Measurements from ENCODE around the gene GRM7.

The GRM7 gene

GRCh38 chr3:7423995-7424394 is 563.1 kb downstream of the GRM7 start:
- H3K27ac ChIP-seq (ENCODE audit: low read depth, low read length, severe bottlenecking) = no peak overlapping the region
- no CpG with 5 or more reads among the region's 4 CpGs for WGBS, 2 experiments (ENCODE audit: insufficient coverage in 2 of 2)
- H3K4me3 ChIP-seq (ENCODE audit: extremely low read depth, insufficient read depth, low read length, poor library complexity, severe bottlenecking) = no peak overlapping the region
- H3K9me3 ChIP-seq (ENCODE audit: control insufficient read depth, low read length) = no peaks in the 10 kb centered on the region
- H3K36me3 ChIP-seq (ENCODE audit: control insufficient read depth, insufficient read depth, low read length) = no peaks in the 10 kb centered on the region
- no peaks in the 10 kb centered on the region for H3K4me1 ChIP-seq (ENCODE audit: control insufficient read depth, insufficient read depth, low read length, poor library complexity, severe bottlenecking)

GRCh38 chr3:7428206-7428718 is 567.3 kb downstream of the GRM7 start:
- Histone ChIP-seq H3K36me3 (ENCODE audit: control insufficient read depth, insufficient read depth, low read length) (no peaks in the 10 kb centered on the region), H3K9me3 (ENCODE audit: control insufficient read depth, low read length) (peaks cover 7% of the 10 kb centered on the region), H3K4me1 (ENCODE audit: control insufficient read depth, insufficient read depth, low read length, poor library complexity, severe bottlenecking) (no peaks in the 10 kb centered on the region), H3K4me3 (ENCODE audit: extremely low read depth, insufficient read depth, low read length, poor library complexity, severe bottlenecking) (no peak overlapping the region), H3K27ac (ENCODE audit: low read depth, low read length, severe bottlenecking) (no peak overlapping the region)
- 88% methylated on average over 1 of the region's 1 CpG; no CpG with 5 or more reads in 1 of the 2 experiments for WGBS, 2 experiments (ENCODE audit: insufficient coverage in 2 of 2)

GRCh38 chr3:7432610-7433009 is 571.7 kb downstream of the GRM7 start:
- Histone ChIP-seq H3K36me3 (ENCODE audit: control insufficient read depth, insufficient read depth, low read length) (no peaks in the 10 kb centered on the region), H3K9me3 (ENCODE audit: control insufficient read depth, low read length) (peaks cover 7% of the 10 kb centered on the region), H3K4me1 (ENCODE audit: control insufficient read depth, insufficient read depth, low read length, poor library complexity, severe bottlenecking) (no peaks in the 10 kb centered on the region), H3K27ac (ENCODE audit: low read depth, low read length, severe bottlenecking) (no peak overlapping the region), H3K4me3 (ENCODE audit: extremely low read depth, insufficient read depth, low read length, poor library complexity, severe bottlenecking) (no peak overlapping the region)
- WGBS, 2 experiments (ENCODE audit: insufficient coverage in 2 of 2) = 100% methylated on average over 1 of the region's 2 CpGs; no CpG with 5 or more reads in 1 of the 2 experiments

GRCh38 chr3:7433073-7433472 is 572.2 kb downstream of the GRM7 start:
- no peak overlapping the region for H3K4me3 ChIP-seq (ENCODE audit: extremely low read depth, insufficient read depth, low read length, poor library complexity, severe bottlenecking)
- H3K36me3 ChIP-seq (ENCODE audit: control insufficient read depth, insufficient read depth, low read length) = no peaks in the 10 kb centered on the region
- no peak overlapping the region for H3K27ac ChIP-seq (ENCODE audit: low read depth, low read length, severe bottlenecking)
- 92% methylated on average over 2 of the region's 2 CpGs; no CpG with 5 or more reads in 1 of the 2 experiments for WGBS, 2 experiments (ENCODE audit: insufficient coverage in 2 of 2)
- H3K4me1 ChIP-seq (ENCODE audit: control insufficient read depth, insufficient read depth, low read length, poor library complexity, severe bottlenecking) = no peaks in the 10 kb centered on the region
- H3K9me3 ChIP-seq (ENCODE audit: control insufficient read depth, low read length) = peaks cover 7% of the 10 kb centered on the region

GRCh38 chr3:7436542-7436941 is 575.6 kb downstream of the GRM7 start:
- WGBS, 2 experiments (ENCODE audit: insufficient coverage in 2 of 2) = 100% methylated on average over 1 of the region's 1 CpG; no CpG with 5 or more reads in 1 of the 2 experiments
- H3K36me3 ChIP-seq (ENCODE audit: control insufficient read depth, insufficient read depth, low read length) = no peaks in the 10 kb centered on the region
- no peak overlapping the region for H3K4me3 ChIP-seq (ENCODE audit: extremely low read depth, insufficient read depth, low read length, poor library complexity, severe bottlenecking)
- H3K4me1 ChIP-seq (ENCODE audit: control insufficient read depth, insufficient read depth, low read length, poor library complexity, severe bottlenecking) = no peaks in the 10 kb centered on the region
- peaks cover 7% of the 10 kb centered on the region for H3K9me3 ChIP-seq (ENCODE audit: control insufficient read depth, low read length)
- no peak overlapping the region for H3K27ac ChIP-seq (ENCODE audit: low read depth, low read length, severe bottlenecking)

GRCh38 chr3:7437231-7437630 is 576.3 kb downstream of the GRM7 start:
- Histone ChIP-seq H3K9me3 (ENCODE audit: control insufficient read depth, low read length) (peaks cover 7% of the 10 kb centered on the region), H3K27ac (ENCODE audit: low read depth, low read length, severe bottlenecking) (no peak overlapping the region), H3K4me3 (ENCODE audit: extremely low read depth, insufficient read depth, low read length, poor library complexity, severe bottlenecking) (no peak overlapping the region), H3K4me1 (ENCODE audit: control insufficient read depth, insufficient read depth, low read length, poor library complexity, severe bottlenecking) (no peaks in the 10 kb centered on the region), H3K36me3 (ENCODE audit: control insufficient read depth, insufficient read depth, low read length) (no peaks in the 10 kb centered on the region)
- no CpG with 5 or more reads among the region's 1 CpG for WGBS, 2 experiments (ENCODE audit: insufficient coverage in 2 of 2)

GRCh38 chr3:7439101-7439680 is 578.3 kb downstream of the GRM7 start:
- Histone ChIP-seq H3K4me3 (ENCODE audit: extremely low read depth, insufficient read depth, low read length, poor library complexity, severe bottlenecking) (no peak overlapping the region), H3K27ac (ENCODE audit: low read depth, low read length, severe bottlenecking) (no peak overlapping the region), H3K36me3 (ENCODE audit: control insufficient read depth, insufficient read depth, low read length) (no peaks in the 10 kb centered on the region), H3K4me1 (ENCODE audit: control insufficient read depth, insufficient read depth, low read length, poor library complexity, severe bottlenecking) (no peaks in the 10 kb centered on the region), H3K9me3 (ENCODE audit: control insufficient read depth, low read length) (no peaks in the 10 kb centered on the region)
- WGBS, 2 experiments (ENCODE audit: insufficient coverage in 2 of 2) = 90 to 91% methylated on average over 3 of the region's 4 CpGs

GRCh38 chr3:7444886-7445285 is 584.0 kb downstream of the GRM7 start:
- Histone ChIP-seq H3K27ac (ENCODE audit: low read depth, low read length, severe bottlenecking) (no peak overlapping the region), H3K9me3 (ENCODE audit: control insufficient read depth, low read length) (no peaks in the 10 kb centered on the region), H3K4me3 (ENCODE audit: extremely low read depth, insufficient read depth, low read length, poor library complexity, severe bottlenecking) (no peak overlapping the region), H3K4me1 (ENCODE audit: control insufficient read depth, insufficient read depth, low read length, poor library complexity, severe bottlenecking) (no peaks in the 10 kb centered on the region), H3K36me3 (ENCODE audit: control insufficient read depth, insufficient read depth, low read length) (no peaks in the 10 kb centered on the region)
- 77 to 80% methylated on average over 1 to 3 of the region's 4 CpGs for WGBS, 2 experiments (ENCODE audit: insufficient coverage in 2 of 2)

GRCh38 chr3:7445331-7445730 is 584.4 kb downstream of the GRM7 start:
- no peak overlapping the region for H3K27ac ChIP-seq (ENCODE audit: low read depth, low read length, severe bottlenecking)
- H3K4me1 ChIP-seq (ENCODE audit: control insufficient read depth, insufficient read depth, low read length, poor library complexity, severe bottlenecking) = no peaks in the 10 kb centered on the region
- no peak overlapping the region for H3K4me3 ChIP-seq (ENCODE audit: extremely low read depth, insufficient read depth, low read length, poor library complexity, severe bottlenecking)
- 73 to 89% methylated on average over 3 of the region's 5 CpGs for WGBS, 2 experiments (ENCODE audit: insufficient coverage in 2 of 2)
- H3K36me3 ChIP-seq (ENCODE audit: control insufficient read depth, insufficient read depth, low read length) = no peaks in the 10 kb centered on the region
- H3K9me3 ChIP-seq (ENCODE audit: control insufficient read depth, low read length) = no peaks in the 10 kb centered on the region

GRCh38 chr3:7447197-7447769 is 586.4 kb downstream of the GRM7 start:
- 100% methylated on average over 1 to 2 of the region's 6 CpGs for WGBS, 2 experiments (ENCODE audit: insufficient coverage in 2 of 2)
- no peak overlapping the region for H3K27ac ChIP-seq (ENCODE audit: low read depth, low read length, severe bottlenecking)
- H3K4me1 ChIP-seq (ENCODE audit: control insufficient read depth, insufficient read depth, low read length, poor library complexity, severe bottlenecking) = no peaks in the 10 kb centered on the region
- no peak overlapping the region for H3K4me3 ChIP-seq (ENCODE audit: extremely low read depth, insufficient read depth, low read length, poor library complexity, severe bottlenecking)
- no peaks in the 10 kb centered on the region for H3K9me3 ChIP-seq (ENCODE audit: control insufficient read depth, low read length)
- no peaks in the 10 kb centered on the region for H3K36me3 ChIP-seq (ENCODE audit: control insufficient read depth, insufficient read depth, low read length)

- no peak overlapping the region for H3K4me3 ChIP-seq (ENCODE audit: extremely low read depth, insufficient read depth, low read length, poor library complexity, severe bottlenecking)
- no peaks in the 10 kb centered on the region for H3K36me3 ChIP-seq (ENCODE audit: control insufficient read depth, insufficient read depth, low read length)
- H3K4me1 ChIP-seq (ENCODE audit: control insufficient read depth, insufficient read depth, low read length, poor library complexity, severe bottlenecking) = no peaks in the 10 kb centered on the region
- no CpG with 5 or more reads among the region's 2 CpGs for WGBS, 2 experiments (ENCODE audit: insufficient coverage in 2 of 2)
- H3K27ac ChIP-seq (ENCODE audit: low read depth, low read length, severe bottlenecking) = no peak overlapping the region
- H3K9me3 ChIP-seq (ENCODE audit: control insufficient read depth, low read length) = no peaks in the 10 kb centered on the region
Measured at GRCh38 chr3:7456386-7456785, 595.5 kb downstream of the GRM7 start.
